Measurements from ENCODE around the gene TNFRSF4. TPM values are rescaled to one million over a fixed set of nuclear protein-coding genes. Genes with fewer than 3 reads are reported as not detected.

Gene TNFRSF4
- total and polyA plus RNA-seq, 9 of the 15 experiments (the other 6 are each of a cell fraction or from before 2014, with no cell fraction given) = 0.07 to 0.44 (median 0.19) TPM; not detected in 5

DNA sequence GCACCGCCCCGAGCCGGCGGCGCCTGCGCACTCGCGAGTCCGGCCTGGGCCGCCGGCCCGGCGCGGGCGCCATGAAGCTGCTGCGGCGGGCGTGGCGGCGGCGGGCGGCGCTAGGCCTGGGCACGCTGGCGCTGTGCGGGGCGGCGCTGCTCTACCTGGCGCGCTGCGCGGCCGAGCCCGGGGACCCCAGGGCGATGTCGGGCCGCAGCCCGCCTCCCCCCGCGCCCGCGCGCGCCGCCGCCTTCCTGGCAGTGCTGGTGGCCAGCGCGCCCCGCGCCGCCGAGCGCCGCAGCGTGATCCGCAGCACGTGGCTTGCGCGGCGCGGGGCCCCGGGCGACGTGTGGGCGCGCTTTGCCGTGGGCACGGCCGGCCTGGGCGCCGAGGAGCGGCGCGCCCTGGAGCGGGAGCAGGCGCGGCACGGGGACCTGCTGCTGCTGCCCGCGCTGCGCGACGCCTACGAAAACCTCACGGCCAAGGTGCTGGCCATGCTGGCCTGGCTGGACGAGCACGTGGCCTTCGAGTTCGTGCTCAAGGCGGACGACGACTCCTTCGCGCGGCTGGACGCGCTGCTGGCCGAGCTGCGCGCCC, 18.3 kb upstream of the TNFRSF4 start, which contains the start of gene B3GALT6 (continued):
- peak; percentile 86 for TF ChIP-seq CXXC5 (CRISPR knock-in tag; IDR thresholded peaks at IDR 0.05)
- TF ChIP-seq DMBX1 (CRISPR knock-in tag; IDR thresholded peaks at IDR 0.05; ENCODE audit: borderline replicate concordance) = peak; percentile 93
- 0 out of 2 replicates have a peak, but pooled peaks have one; percentile 18 for TF ChIP-seq GMEB1 (CRISPR knock-in tag; IDR thresholded peaks at IDR 0.05)
- TF ChIP-seq ZBTB2 (IDR thresholded peaks at IDR 0.05) = no peak
- TF ChIP-seq NEUROD1 (IDR thresholded peaks at IDR 0.05; ENCODE audit: borderline replicate concordance, low read depth, low read length, partially characterized antibody) = no peak
- TF ChIP-seq RBFOX2 (IDR thresholded peaks at IDR 0.05; ENCODE audit: low read depth, low read length) = no peak
- no peak for TF ChIP-seq ZNF311 (CRISPR knock-in tag; IDR thresholded peaks at IDR 0.05)
- TF ChIP-seq ZNF511 (CRISPR knock-in tag; IDR thresholded peaks at IDR 0.05) = peak; percentile 84
- no peak for TF ChIP-seq ZBTB17 (CRISPR knock-in tag; IDR thresholded peaks at IDR 0.05)
- TF ChIP-seq KDM2B (CRISPR knock-in tag; IDR thresholded peaks at IDR 0.05) = no peak
- TF ChIP-seq CREM (IDR thresholded peaks at IDR 0.05; ENCODE audit: low read depth) = no peak
- no peak for TF ChIP-seq ZBED1 (IDR thresholded peaks at IDR 0.05)
- no peak for TF ChIP-seq SRSF7 (optimal IDR thresholded peaks at IDR 0.05; ENCODE audit: low read depth, low read length)
- no peak for TF ChIP-seq DACH1 (IDR thresholded peaks at IDR 0.05; ENCODE audit: partially characterized antibody)
- peak; percentile 72; the same call in 1 of the 2 replicates for TF ChIP-seq ZBTB1 (CRISPR knock-in tag; IDR thresholded peaks at IDR 0.05; ENCODE audit: borderline replicate concordance, low read depth)
- TF ChIP-seq, protein P1, sequence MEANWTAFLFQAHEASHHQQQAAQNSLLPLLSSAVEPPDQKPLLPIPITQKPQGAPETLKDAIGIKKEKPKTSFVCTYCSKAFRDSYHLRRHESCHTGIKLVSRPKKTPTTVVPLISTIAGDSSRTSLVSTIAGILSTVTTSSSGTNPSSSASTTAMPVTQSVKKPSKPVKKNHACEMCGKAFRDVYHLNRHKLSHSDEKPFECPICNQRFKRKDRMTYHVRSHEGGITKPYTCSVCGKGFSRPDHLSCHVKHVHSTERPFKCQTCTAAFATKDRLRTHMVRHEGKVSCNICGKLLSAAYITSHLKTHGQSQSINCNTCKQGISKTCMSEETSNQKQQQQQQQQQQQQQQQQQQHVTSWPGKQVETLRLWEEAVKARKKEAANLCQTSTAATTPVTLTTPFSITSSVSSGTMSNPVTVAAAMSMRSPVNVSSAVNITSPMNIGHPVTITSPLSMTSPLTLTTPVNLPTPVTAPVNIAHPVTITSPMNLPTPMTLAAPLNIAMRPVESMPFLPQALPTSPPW (CRISPR knock-in tag; IDR thresholded peaks at IDR 0.05) = no peak; the same call in 1 of the 2 replicates
- TF ChIP-seq, protein P2, sequence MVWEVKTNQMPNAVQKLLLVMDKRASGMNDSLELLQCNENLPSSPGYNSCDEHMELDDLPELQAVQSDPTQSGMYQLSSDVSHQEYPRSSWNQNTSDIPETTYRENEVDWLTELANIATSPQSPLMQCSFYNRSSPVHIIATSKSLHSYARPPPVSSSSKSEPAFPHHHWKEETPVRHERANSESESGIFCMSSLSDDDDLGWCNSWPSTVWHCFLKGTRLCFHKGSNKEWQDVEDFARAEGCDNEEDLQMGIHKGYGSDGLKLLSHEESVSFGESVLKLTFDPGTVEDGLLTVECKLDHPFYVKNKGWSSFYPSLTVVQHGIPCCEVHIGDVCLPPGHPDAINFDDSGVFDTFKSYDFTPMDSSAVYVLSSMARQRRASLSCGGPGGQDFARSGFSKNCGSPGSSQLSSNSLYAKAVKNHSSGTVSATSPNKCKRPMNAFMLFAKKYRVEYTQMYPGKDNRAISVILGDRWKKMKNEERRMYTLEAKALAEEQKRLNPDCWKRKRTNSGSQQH (CRISPR knock-in tag; IDR thresholded peaks at IDR 0.05) = no peak
- TF ChIP-seq RHOXF2B (CRISPR knock-in tag; conservative IDR thresholded peaks at IDR 0.05) = no peak
- no peak for TF ChIP-seq TCF7 (IDR thresholded peaks at IDR 0.05; ENCODE audit: borderline replicate concordance)
- no peak for TF ChIP-seq MTF1 (CRISPR knock-in tag; IDR thresholded peaks at IDR 0.05; ENCODE audit: borderline replicate concordance)
- TF ChIP-seq BRD9 (IDR thresholded peaks at IDR 0.05; ENCODE audit: low read depth, partially characterized antibody) = no peak

All from K562 (cell line).